Hepatic stellate cell (primary cell): Measurements from ENCODE around the gene TRIM42.

ENCODE experiments used
- DNase-seq: peaks from one replicate; pipeline ENCODE4 v3.0.0; 2011; ENCODE audit warnings: low spot score

Gene TRIM42

GRCh38 chr3:140677764-140678163 is at the start of gene TRIM42:
TRIM42 (plus strand) TSS chr3:140678064; CDS start chr3:140678230, 166 bp downstream.
- no peak for DNase-seq

GRCh38 chr3:140628606-140629005 is 49.3 kb upstream of the TRIM42 start:
- DNase-seq: no peak

DNA sequence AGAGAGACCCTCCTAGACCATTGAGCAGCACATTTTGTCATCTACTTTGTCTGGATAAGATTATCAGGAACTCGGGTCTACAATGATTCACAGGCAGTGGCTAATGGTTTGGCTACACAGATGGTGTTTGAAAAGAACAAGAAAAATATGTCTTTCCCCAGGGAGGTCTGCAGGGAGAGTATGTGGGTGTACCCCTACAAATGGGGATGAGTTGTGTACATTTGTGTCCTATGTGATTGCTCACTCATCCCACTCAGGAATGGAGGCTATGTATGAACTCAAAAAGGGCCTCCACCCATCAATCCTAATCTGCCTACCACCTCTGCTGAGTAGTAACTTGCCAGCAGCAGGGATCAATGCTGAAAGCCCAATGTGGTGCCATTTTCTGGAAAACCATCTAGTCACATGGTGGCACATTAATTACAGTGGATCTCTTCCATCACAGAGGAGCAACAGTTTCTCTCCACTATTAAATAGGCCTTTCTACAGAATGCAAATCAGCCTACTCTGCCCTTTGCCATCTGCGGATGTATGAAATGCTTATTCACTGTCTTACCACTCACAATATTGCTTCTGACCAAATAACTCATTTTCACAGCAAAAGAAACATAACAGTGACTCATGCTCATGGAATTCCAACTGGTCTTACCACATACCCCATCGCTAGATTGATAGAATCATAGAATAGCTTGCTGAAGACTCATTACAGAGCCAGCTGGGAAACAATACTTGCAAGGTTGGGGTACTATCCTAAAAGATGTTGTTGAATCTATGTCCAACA is 48.3 kb upstream of the TRIM42 start:
- peak; percentile 35 for DNase-seq

GRCh38 chr3:140630366-140630765 is 47.5 kb upstream of the TRIM42 start:
- no peak for DNase-seq

DNA sequence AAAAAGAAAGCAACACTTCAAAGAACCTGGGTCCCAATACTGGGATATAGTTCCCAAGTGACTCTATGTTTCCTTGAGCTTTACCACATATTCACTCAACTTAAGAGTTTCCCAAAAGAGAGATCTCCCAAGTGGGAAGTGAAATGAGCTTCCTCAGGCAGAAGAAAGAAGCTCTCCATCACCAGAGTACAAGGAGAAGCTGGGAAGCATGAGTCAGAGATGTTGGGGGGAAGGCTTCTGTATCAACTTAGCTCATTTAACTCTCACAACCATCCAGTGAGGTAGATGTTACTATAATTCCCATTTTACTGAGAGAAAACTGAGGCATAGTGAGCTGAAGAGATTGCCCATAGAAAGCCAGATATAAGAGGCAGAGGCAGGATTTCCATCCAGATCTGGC is 47.0 kb upstream of the TRIM42 start:
- DNase-seq: no peak

- DNase-seq: no peak
Measured at GRCh38 chr3:140635276-140635675, 42.6 kb upstream of the TRIM42 start.

DNA sequence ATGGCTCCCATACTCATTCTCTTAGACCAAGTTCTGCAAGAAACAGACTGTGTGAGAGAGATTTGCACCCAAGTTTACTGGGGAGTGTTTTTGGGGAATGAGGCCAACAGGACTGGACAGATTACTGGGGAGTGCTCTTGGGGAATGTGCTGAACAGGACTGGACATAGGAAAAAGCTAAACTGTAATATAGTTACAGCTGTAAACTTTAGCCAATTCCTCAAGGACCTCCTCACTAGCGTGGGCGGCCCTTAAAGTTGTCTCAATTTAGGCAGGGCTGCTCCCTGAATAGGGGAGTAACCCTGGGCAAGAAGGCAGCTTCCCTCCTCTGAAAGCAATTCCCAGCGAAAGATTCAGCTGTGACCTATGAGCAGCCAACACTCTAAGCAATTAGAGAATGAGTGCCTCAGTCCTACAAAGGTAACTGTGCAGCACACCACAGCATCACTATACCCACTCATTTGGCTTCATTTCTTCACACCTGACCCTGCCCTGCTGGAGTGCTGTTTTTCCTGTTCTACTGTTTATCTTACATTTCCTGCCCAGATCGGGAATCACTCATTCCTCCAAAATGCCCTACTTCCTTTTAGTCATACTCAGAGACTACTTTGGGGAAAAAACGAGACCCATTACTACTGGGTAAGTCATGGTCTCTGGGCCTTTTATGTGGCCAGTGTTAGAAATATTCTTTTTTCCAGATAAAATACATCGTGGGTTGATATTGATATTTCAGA is 41.3 kb upstream of the TRIM42 start:
- no peak for DNase-seq

DNA sequence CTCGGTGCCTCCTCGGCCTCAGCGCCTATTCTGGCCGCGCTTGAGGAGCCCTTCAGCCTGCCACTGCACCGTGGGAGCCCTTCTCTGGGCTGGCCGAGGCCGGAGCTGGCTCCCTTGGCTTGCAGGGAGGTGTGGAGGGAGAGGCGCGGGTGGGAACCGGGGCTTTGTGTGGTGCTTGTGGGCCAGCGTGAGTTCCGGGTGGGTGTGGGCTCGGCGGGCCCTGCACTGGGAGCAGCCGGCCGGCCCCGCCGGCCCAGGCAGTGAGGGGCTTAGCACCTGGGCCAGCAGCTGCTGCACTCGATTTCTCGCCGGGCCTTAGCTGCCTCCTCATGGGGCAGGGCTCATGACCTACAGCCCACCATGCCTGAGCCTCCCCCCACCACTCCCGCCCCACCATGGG is 26.6 kb upstream of the TRIM42 start:
- DNase-seq: no peak

DNA sequence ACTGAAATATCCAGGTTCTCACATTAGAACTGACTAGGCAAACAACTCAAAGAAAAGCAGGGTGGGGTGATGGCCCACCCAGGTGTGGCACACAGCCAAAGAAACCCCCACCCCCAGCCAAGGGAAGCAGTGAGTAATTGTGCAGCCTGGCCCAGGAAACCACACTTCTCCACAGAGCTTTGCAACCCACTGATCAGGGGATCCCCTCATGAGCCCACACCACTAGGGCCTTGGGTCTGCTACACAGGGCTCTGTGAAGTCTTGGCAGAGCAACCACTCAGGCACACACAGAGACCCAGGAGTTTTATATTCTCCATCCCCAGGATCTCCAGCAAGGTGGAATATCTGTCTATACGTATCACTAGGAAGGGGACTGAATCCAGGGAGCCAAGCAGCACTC is 22.2 kb upstream of the TRIM42 start:
- DNase-seq: no peak

GRCh38 chr3:140664111-140664510 is 13.8 kb upstream of the TRIM42 start:
- DNase-seq: no peak

DNA sequence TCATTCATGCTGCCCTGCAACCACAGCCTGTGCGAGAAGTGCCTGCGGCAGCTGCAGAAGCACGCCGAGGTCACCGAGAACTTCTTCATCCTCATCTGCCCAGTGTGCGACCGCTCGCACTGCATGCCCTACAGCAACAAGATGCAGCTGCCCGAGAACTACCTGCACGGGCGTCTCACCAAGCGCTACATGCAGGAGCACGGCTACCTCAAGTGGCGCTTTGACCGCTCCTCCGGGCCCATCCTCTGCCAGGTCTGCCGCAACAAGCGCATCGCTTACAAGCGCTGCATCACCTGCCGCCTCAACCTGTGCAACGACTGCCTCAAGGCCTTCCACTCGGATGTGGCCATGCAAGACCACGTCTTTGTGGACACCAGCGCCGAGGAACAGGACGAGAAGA is 4.7 kb downstream of the TRIM42 start:
- no peak for DNase-seq

DNA sequence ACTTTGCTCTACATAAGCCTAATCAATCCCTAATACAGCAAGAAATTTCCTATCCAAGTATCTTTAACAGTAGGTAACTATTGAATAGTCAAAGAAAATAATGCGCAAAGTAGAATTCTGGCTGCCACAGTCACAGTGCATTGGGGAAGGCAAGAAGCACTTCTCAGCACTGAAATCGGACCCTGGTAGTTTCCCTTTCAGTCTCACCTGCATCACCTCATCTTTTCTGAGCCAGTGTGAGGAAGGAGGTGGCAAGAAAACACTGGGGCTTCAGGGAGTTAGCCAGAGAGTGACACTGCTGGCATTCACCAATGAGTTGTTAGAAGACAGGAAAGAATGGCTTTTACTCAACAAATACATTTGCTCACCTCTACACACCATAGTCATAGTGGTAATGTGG is 8.3 kb downstream of the TRIM42 start:
- DNase-seq: no peak

DNA sequence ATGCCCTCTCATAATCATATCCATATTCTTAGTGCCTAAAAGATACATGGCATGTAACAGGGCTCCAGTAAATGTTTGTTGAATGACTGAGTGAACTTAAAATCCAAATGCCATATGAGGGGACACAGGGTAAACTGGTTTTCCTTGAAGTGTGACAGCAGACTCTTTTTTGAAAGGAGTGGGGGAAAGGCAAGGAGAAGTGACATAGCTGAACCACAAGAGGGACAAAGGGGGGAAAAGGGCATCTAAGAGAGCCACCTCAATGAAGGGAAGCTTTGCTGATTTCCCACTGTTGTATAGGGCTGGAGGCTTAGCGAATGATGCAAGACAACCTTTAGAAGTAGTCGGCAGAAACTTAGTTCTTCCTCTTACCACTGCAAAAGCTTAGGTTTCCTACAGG is 9.1 kb downstream of the TRIM42 start:
- DNase-seq: no peak

DNA sequence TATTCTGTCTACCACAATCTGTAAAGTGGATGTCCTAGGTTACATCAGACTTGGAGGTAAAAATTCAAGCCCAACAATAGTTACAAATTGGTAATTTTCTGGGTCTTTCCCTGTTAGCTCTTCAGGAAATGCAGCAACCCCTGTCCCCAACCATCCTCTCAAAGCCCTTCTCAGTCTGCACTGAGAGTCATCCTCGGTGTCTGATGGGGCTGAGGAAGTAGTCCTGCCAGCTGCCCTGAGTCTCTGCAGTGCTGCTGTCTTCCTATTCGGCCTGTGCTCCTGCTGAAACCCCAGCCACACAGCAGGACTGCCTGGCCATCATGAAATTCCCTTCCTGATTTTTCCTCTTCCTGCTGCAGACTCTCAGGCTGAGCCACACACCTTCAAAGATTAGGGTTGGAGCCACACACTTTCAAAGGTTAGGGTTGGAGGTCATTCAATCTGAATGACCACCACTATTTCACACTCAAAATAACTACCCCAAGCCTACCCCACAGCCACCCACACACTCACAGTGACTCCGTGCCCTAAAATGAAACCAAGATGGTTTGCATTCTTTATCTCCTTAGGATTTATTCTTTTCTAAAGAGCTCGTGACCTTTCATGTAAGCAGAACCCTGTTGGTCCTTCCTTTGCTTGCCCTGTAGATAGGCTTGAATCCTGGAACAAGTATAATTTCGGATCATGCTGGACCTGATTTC is 17.6 kb downstream of the TRIM42 start:
- no peak for DNase-seq

DNA sequence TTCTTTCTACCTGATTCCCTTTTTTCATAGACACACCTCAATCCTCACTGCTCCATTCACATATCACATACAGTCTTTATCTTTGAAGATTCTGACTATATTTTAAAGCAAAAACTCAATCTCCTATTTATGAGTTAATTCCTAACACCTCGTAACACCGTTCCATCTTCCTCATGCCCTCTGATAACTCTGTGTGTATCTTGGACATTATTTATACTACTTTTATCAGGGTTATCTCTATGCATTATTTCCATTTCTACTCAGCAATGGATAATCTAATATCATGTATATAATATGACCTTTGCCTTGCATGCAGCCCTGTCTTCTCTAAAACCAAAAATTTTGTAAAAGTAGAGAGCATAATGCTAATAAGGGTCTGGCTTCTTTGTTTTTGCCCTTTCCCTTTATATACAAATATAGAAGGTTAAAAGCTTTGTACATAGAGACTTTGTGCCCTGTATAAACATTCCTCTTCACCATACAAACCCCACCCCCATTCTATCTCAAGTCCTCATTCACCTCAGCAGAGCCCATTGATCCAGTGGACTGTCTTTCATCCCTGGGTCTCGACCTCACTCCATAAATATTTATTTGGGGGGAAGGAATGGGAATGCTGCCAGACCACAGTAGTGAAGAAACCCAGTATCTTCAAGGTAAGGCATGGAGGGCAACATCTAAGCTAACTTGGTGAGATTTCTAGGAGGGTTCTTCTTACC is 21.8 kb downstream of the TRIM42 start:
- DNase-seq: no peak

DNA sequence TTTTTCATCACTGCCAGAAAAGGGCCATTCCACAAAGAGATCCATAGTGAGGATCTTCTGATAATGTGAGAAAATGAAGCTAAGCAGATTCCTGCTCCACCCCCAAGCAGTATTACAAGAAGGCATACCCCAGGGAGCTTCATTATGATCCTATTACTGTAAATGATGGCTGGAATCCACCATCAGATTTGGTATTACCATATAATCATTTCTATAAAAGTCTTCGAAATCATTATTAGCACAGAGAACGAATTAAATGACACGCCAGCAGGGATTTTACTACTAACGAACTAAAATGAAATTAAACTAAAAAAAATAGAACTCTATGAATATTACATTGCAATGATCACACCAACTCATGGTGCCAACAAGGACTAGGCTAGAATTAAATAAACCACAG is 24.4 kb downstream of the TRIM42 start:
- no peak for DNase-seq

DNA sequence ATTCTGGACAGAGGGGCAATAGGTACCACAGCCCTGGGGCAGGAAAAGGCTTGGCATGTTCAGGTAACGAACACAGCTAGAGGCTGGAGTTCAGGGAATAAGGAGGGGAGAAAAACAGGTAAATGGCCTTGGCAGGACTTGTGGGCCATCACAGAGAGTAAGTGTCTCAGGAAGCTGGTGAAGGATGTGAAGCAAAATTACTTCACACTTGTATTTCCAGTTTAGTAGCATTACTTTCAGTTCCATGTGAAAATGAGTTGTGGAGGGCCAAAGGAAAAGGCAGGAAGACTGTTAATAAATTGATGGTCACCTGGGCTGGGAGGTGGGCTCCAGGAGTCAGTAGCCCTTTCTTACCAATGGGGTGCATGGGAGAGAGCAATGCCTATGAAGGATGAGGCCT is 25.6 kb downstream of the TRIM42 start:
- no peak for DNase-seq

GRCh38 chr3:140704733-140705132 is 26.9 kb downstream of the TRIM42 start:
- DNase-seq: no peak

GRCh38 chr3:140705954-140706353 is 28.1 kb downstream of the TRIM42 start:
- DNase-seq: no peak

GRCh38 chr3:140706360-140706759 is 28.5 kb downstream of the TRIM42 start:
- DNase-seq: no peak

GRCh38 chr3:140708815-140709214 is 31.0 kb downstream of the TRIM42 start:
- DNase-seq: no peak

GRCh38 chr3:140709751-140710150 is 31.9 kb downstream of the TRIM42 start:
- DNase-seq: no peak
